Neural progenitor cell (in vitro differentiated cells): ENCODE results near the gene TCF15. TPM values are rescaled to one million over a fixed set of nuclear protein-coding genes. Genes with fewer than 3 reads are reported as not detected.

Experiments used
- DNase-seq: peaks from one replicate; pipeline ENCODE4 v3.0.0-alpha.2; 2016; ENCODE audit warnings: low spot score
- H2AFZ ChIP-seq: fragments of 200-600 bp; sonication (generic); replicated peaks from 2 replicates; pipeline ENCODE4 v1.6.1; 2016; ENCODE audit warnings: antibody characterized with exemption
- H3F3A ChIP-seq: fragments of 200-600 bp; sonication (generic); 2 replicates; pipeline ENCODE4 v1.6.1; 2016; ENCODE audit warnings: antibody characterized with exemption, low read depth
- H3K27ac ChIP-seq: fragments of 200-600 bp; sonication (generic); 2 replicates; pipeline ENCODE4 v1.5.1; 2016; ENCODE audit warnings: mild to moderate bottlenecking
- H3K27me3 ChIP-seq: fragments of 200-600 bp; sonication (generic); 2 replicates; pipeline ENCODE4 v1.6.1; 2016; ENCODE audit warnings: mild to moderate bottlenecking, moderate library complexity
- H3K36me3 ChIP-seq: fragments of 200-600 bp; sonication (generic); 2 replicates; pipeline ENCODE4 v1.5.1; 2016
- H3K4me1 ChIP-seq: fragments of 200-600 bp; sonication (generic); 2 replicates; pipeline ENCODE4 v1.6.1; 2016; ENCODE audit warnings: mixed run types
- H3K4me2 ChIP-seq: fragments of 200-600 bp; sonication (generic); 2 replicates; pipeline ENCODE4 v1.6.1; 2016
- H3K4me3 ChIP-seq: fragments of 200-600 bp; sonication (generic); 2 replicates; pipeline ENCODE4 v1.5.1; 2016
- H3K79me2 ChIP-seq: fragments of 200-600 bp; sonication (generic); 2 replicates; pipeline ENCODE4 v1.6.1; 2016; ENCODE audit warnings: low read depth
- H3K9ac ChIP-seq: fragments of 200-600 bp; sonication (generic); 2 replicates; pipeline ENCODE4 v1.6.1; 2016
- H3K9me3 ChIP-seq: fragments of 200-600 bp; sonication (generic); 2 replicates; pipeline ENCODE4 v1.5.1; 2016; ENCODE audit warnings: low read depth
- H4K20me1 ChIP-seq: fragments of 200-600 bp; sonication (generic); 2 replicates; pipeline ENCODE4 v1.6.1; 2016; ENCODE audit warnings: low read depth
- H3K27ac Mint-ChIP-seq: 3 replicates; pipeline ENCODE4 v1.8.0; 2021; ENCODE audit warnings: mixed read lengths
- H3K27me3 Mint-ChIP-seq: 2 replicates; pipeline ENCODE4 v1.8.0; 2022; ENCODE audit warnings: low read depth, mild to moderate bottlenecking, inconsistent platforms, moderate library complexity, mixed read lengths; ENCODE audit not compliant: insufficient read depth
- H3K36me3 Mint-ChIP-seq: 3 replicates; pipeline ENCODE4 v1.8.0; 2021; ENCODE audit warnings: mixed read lengths
- H3K4me1 Mint-ChIP-seq: 3 replicates; pipeline ENCODE4 v1.8.0; 2021; ENCODE audit warnings: mixed read lengths
- H3K4me3 Mint-ChIP-seq: 3 replicates; pipeline ENCODE4 v1.8.0; 2021; ENCODE audit warnings: mild to moderate bottlenecking, moderate library complexity, mixed read lengths
- H3K9me3 Mint-ChIP-seq: 3 replicates; pipeline ENCODE4 v1.8.0; 2020; ENCODE audit warnings: mixed read lengths
- EZH2 ChIP-seq: fragments of 200-600 bp; sonication (generic); IDR thresholded peaks from 2 replicates; pipeline ENCODE4 v1.6.1; 2017; ENCODE audit warnings: antibody characterized with exemption, mild to moderate bottlenecking, moderate library complexity
- EZH2phosphoT487 ChIP-seq: fragments of 200-600 bp; sonication (generic); IDR thresholded peaks from 2 replicates; pipeline ENCODE4 v1.6.1; 2017; ENCODE audit warnings: antibody characterized with exemption
- total RNA-seq: library from RNA; depleted of rRNA; stranded (reverse); fragments of >200 nt; gene quantifications from 2 replicates; pipeline ENCODE4 v1.2.3, GENCODE V29; 2015; ENCODE audit warnings: low replicate concordance
- TF ChIP-seq, protein P1 (sequence below): fragments of 200-600 bp; sonication (generic); IDR thresholded peaks from 2 replicates; pipeline ENCODE4 v1.5.1; 2017; ENCODE audit warnings: antibody characterized with exemption, mild to moderate bottlenecking

TCF15 gene
- total RNA-seq, 1 donor from 2014 or later: 0.07 TPM

DNA sequence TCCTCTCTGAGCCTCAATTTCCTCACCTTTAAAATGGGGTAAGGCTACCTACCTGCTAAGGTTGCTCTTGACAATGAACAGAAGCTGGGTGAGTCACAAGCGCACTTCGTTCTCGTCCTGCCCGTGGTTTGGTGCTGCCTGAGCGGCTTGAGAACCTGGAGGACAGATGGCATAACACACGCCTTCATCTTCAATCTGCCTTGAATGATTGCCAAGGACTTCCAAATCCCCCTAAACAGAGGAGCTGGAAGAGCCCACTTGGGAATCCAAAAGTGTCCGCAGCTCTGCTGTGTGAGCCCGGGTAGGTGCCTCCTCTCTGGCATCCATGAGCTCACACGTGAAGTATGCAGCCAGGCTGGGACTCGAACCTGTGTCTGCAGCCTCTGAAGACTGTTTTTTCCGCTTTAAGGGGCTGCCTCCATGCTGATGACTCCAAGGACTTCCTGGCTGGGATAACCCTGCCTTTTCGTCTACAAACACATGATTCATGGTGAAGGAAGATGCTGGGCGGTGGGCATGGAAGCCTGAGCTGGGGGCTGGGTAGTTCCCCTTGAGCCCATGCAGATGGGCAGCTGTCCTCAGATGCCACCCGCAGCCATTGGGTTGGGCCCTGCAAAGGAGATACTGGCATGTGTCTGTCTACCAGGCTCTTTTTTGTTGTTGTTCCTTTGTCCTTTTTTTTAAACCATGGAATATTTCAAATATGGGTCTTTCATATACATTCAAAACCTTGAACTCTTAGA lies 41.3 kb downstream of the TCF15 start:
- no peak overlapping the region for H2AFZ ChIP-seq
- H3K9me3 ChIP-seq: no peaks in the 10 kb centered on the region
- no peak overlapping the region for H3K27ac ChIP-seq
- peaks cover 25% of the 10 kb centered on the region for H3K4me1 ChIP-seq
- no peak overlapping the region for H3K9ac ChIP-seq
- peaks cover 18% of the 10 kb centered on the region for H3F3A ChIP-seq
- no peak overlapping the region for H3K4me3 Mint-ChIP-seq
- no peaks in the 10 kb centered on the region for H3K36me3 ChIP-seq
- peaks cover 30% of the 10 kb centered on the region for H3K27me3 ChIP-seq
- no peak overlapping the region for H3K4me3 ChIP-seq
- DNase-seq: no peak
- no peaks in the 10 kb centered on the region for H3K9me3 Mint-ChIP-seq
- no peaks in the 10 kb centered on the region for H3K36me3 Mint-ChIP-seq
- H4K20me1 ChIP-seq: no peaks in the 10 kb centered on the region
- H3K27ac Mint-ChIP-seq: no peak overlapping the region
- peaks cover 19% of the 10 kb centered on the region for H3K27me3 Mint-ChIP-seq
- peak overlapping the region; percentile 47 for H3K4me2 ChIP-seq
- H3K79me2 ChIP-seq: no peaks in the 10 kb centered on the region
- peaks cover 14% of the 10 kb centered on the region for H3K4me1 Mint-ChIP-seq
- TF ChIP-seq EZH2phosphoT487 (no peak), EZH2 (no peak)
- TF ChIP-seq, protein P1, sequence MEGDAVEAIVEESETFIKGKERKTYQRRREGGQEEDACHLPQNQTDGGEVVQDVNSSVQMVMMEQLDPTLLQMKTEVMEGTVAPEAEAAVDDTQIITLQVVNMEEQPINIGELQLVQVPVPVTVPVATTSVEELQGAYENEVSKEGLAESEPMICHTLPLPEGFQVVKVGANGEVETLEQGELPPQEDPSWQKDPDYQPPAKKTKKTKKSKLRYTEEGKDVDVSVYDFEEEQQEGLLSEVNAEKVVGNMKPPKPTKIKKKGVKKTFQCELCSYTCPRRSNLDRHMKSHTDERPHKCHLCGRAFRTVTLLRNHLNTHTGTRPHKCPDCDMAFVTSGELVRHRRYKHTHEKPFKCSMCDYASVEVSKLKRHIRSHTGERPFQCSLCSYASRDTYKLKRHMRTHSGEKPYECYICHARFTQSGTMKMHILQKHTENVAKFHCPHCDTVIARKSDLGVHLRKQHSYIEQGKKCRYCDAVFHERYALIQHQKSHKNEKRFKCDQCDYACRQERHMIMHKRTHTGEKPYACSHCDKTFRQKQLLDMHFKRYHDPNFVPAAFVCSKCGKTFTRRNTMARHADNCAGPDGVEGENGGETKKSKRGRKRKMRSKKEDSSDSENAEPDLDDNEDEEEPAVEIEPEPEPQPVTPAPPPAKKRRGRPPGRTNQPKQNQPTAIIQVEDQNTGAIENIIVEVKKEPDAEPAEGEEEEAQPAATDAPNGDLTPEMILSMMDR: no peak

DNA sequence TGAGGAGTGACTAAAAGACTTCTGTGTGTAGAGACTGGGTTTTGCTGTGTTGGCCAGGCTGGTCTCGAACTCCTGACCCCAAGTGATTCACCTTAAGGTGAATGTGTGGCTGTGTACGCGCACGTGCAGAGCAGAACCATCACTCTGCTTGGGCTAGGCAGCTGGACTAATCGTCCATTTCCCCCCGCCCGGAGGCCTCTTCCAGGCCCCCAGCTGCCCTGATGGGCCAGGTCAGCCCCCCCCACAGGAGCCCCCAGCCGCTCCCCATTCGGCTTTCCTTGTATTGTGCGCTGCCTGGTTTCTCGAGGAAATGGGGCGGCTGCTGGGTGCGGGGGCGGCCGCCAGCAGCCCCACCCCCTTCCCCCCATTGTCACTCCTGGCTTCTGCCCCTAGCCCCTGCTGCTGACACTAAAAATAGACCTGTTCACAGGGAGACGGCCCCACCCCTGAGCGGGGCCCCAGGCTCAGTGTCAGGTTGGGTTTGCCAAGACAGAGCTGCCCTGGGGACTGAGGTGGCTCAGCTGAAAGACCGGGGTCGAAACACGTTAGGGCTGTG lies 41.9 kb downstream of the TCF15 start:
- peaks cover 22% of the 10 kb centered on the region for H3K4me1 ChIP-seq
- no peak overlapping the region for H3K4me3 Mint-ChIP-seq
- DNase-seq: no peak
- TF ChIP-seq EZH2 (no peak), EZH2phosphoT487 (no peak)
- TF ChIP-seq, protein P1: no peak
- no peak overlapping the region for H3K4me3 ChIP-seq
- H3K36me3 Mint-ChIP-seq: no peaks in the 10 kb centered on the region
- H3K27ac Mint-ChIP-seq: no peak overlapping the region
- H4K20me1 ChIP-seq: no peaks in the 10 kb centered on the region
- peak overlapping the region; percentile 47 for H3K4me2 ChIP-seq
- no peaks in the 10 kb centered on the region for H3K79me2 ChIP-seq
- peaks cover 14% of the 10 kb centered on the region for H3K4me1 Mint-ChIP-seq
- peaks cover 24% of the 10 kb centered on the region for H3K27me3 ChIP-seq
- no peaks in the 10 kb centered on the region for H3K9me3 ChIP-seq
- H3K9me3 Mint-ChIP-seq: no peaks in the 10 kb centered on the region
- H3K27me3 Mint-ChIP-seq: peaks cover 16% of the 10 kb centered on the region
- no peak overlapping the region for H3K27ac ChIP-seq
- no peaks in the 10 kb centered on the region for H3K36me3 ChIP-seq
- no peak overlapping the region for H2AFZ ChIP-seq
- H3F3A ChIP-seq: peaks cover 15% of the 10 kb centered on the region
- no peak overlapping the region for H3K9ac ChIP-seq

DNA sequence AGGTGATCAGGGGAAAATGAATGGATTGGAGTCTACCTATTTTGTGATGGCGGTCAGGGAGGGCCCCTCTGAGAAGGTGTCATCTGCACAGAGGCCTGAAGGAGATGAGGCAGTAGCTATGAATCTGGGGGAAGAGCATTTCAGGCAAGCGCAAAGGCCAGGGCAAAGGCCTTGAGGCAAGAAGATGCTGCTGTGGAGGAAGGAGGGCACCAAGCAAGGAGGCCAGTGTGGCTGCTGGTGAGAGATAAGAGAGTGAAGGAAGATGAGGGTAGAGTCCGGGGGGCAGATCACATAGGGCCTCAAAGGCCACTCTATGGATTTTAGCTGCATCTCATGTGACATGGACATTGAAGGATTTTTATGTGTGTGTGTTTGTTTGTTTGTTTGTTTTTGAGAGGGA lies 45.9 kb downstream of the TCF15 start:
- Histone ChIP-seq H2AFZ (no peak overlapping the region), H3F3A (no peaks in the 10 kb centered on the region)
- TF ChIP-seq EZH2phosphoT487 (no peak), EZH2 (no peak)
- TF ChIP-seq, protein P1: no peak

More for the DNA sequence above, 45.9 kb downstream of the TCF15 start:
- H3K9ac ChIP-seq: no peak overlapping the region
- Mint-ChIP-seq H3K27ac (no peak overlapping the region), H3K36me3 (no peaks in the 10 kb centered on the region), H3K27me3 (peaks cover 13% of the 10 kb centered on the region), H3K4me1 (peaks cover 4% of the 10 kb centered on the region), H3K9me3 (no peaks in the 10 kb centered on the region), H3K4me3 (no peak overlapping the region)
- H3K4me3 ChIP-seq: no peak overlapping the region
- no peaks in the 10 kb centered on the region for H3K9me3 ChIP-seq
- H3K4me2 ChIP-seq: no peak overlapping the region
- H4K20me1 ChIP-seq: no peaks in the 10 kb centered on the region
- DNase-seq: no peak
- no peaks in the 10 kb centered on the region for H3K27me3 ChIP-seq
- H3K4me1 ChIP-seq: peaks cover 6% of the 10 kb centered on the region
- H3K79me2 ChIP-seq: no peaks in the 10 kb centered on the region
- H3K27ac ChIP-seq: no peak overlapping the region
- H3K36me3 ChIP-seq: no peaks in the 10 kb centered on the region
